Heart right ventricle (tissue), 16 donors: ENCODE results near the gene ERP44. TPM values are rescaled to one million over a fixed set of nuclear protein-coding genes. Genes with fewer than 3 reads are reported as not detected.

ENCODE experiments used
- ATAC-seq, 8 donors: fragments of 200-7000 bp; cut with Tn5 transposase; one replicate each; pipeline ENCODE4 v1.9.1; 2020; ENCODE audit warnings: mild to moderate bottlenecking in 8 of 8, moderate library complexity in 8 of 8, moderate number of reproducible peaks in 1 of 8
- DNase-seq, 2 donors: peaks; one replicate each; pipeline ENCODE4 v3.0.0-alpha.2; 2020
- H3K27ac ChIP-seq, 10 donors: fragments of 200-600 bp; sonication (generic) in 2 of 10; one replicate each; pipeline versions ENCODE4 v1.5.0 to v1.8.0; 2020 to 2022; ENCODE audit warnings: mild to moderate bottlenecking in 3 of 10
- H3K27me3 ChIP-seq, 7 donors: fragments of 200-600 bp; one replicate each; pipeline ENCODE4 v1.8.0; 2021 to 2022; ENCODE audit warnings: mild to moderate bottlenecking in 2 of 7
- H3K36me3 ChIP-seq, 9 donors: fragments of 200-600 bp; sonication (generic) in 1 of 9; one replicate each; pipeline versions ENCODE4 v1.5.0 to v1.8.0; 2020 to 2022; ENCODE audit warnings: mild to moderate bottlenecking in 2 of 9
- H3K4me1 ChIP-seq, 9 donors: fragments of 200-600 bp; sonication (generic) in 1 of 9; one replicate each; pipeline versions ENCODE4 v1.5.0 to v1.8.0; 2020 to 2022; ENCODE audit warnings: mild to moderate bottlenecking in 4 of 9
- H3K4me3 ChIP-seq, 10 donors: fragments of 200-600 bp; sonication (generic) in 2 of 10; one replicate each; pipeline versions ENCODE4 v1.5.0 to v1.8.0; 2020 to 2022; ENCODE audit warnings: mild to moderate bottlenecking in 7 of 10, moderate library complexity in 2 of 10
- H3K9me3 ChIP-seq, 11 donors: fragments of 200-600 bp in 10 of 11; sonication (generic) in 2 of 11; one replicate each; pipeline versions ENCODE4 v1.5.0 to v1.8.0; 2013 to 2022; ENCODE audit warnings: mild to moderate bottlenecking in 2 of 11, control low read depth in 1 of 11, moderate library complexity in 1 of 11
- WGBS, 2 donors: extraction: QIAGEN DNeasy Blood & Tissue Kit; methylation state at CpG; one replicate each; pipeline ENCODE4 v1.1.7; 2013; ENCODE audit warnings: inconsistent platforms in 1 of 2; 5-methylcytosine and 5-hydroxymethylcytosine counted together
- intact Hi-C, 10 donors: fragments of 100-400 bp; cut with DNase I; formaldehyde crosslinking; loops; one replicate each; pipeline versions ENCODE4 v1.11.1 to v1.14.2; 2022
- polyA plus RNA-seq, 2 donors: library from polyadenylated mRNA; stranded (reverse); fragments of 200-250 nt; gene quantifications; one replicate each; pipeline ENCODE4 v1.2.3, GENCODE V29; 2013
- total RNA-seq, 10 donors: library from RNA; stranded (reverse); fragmentation: NEBNext Ultra II Directional in 3 of 10; extraction: Animal tissue kit (Norgen Biotek cat#: 25700) in 3 of 10; gene quantifications; one replicate each; pipeline versions ENCODE4 v1.2.1 to v1.2.4, GENCODE V29; 2021 to 2023
- TF ChIP-seq, protein P1 (sequence below), 9 donors: fragments of 200-600 bp; sonication (generic) in 2 of 9; IDR thresholded peaks; one replicate each; pipeline versions ENCODE4 v1.5.0 to v1.8.0; 2021 to 2022; ENCODE audit warnings: antibody characterized with exemption in 9 of 9, mild to moderate bottlenecking in 5 of 9, moderate library complexity in 1 of 9
- donor health status: Arrhythmogenic right ventricular cardiomyopathy.
- donor health status: ischemic (EF 13 %, LVEDD 7.1; RV severe dilation, severe dysfunction).
- donor health status: healthy with polysubstance abuse.
- donor health status: DM: no; HTN: yes; CAD: no.
- donor health status: DM: no; HTN: no; CAD: no.
- donor health status: ischemic (EF 25% LVEDD 6.9; RV normal size, moderate dysfunction).
- donor health status: ischemic (EF 25% LVEDD 5.7; RV mildly dilated, moderate dysfunction).
- donor health status: healthy.
- donor health status: DM: yes; HTN: yes; CAD: no.
- donor health status: Ischemic cardiomyopathy.
- donor health status: ischemic (EF 35%, LVEDD 5.7; RV mildly dilated, moderate dysfunction).
- donor health status: nonischemic (EF 11% LVEDD 7.7; RV severe dilation, severe dysfunction).
- donor health status: DM: yes; HTN: yes; CAD: no.
- donor health status: PGD.
- donor health status: ischemic (EF 29% LVEDD 5.4; RV normal size, mild dysfunction).
- donor health status: nonischemic (EF 23%, LVEDD 6.1; RV moderate dilation, normal function).

ERP44 gene
- total and polyA plus RNA-seq, 12 donors = 11.9 to 19.8 (median 15.2) TPM

GRCh38 chr9:100020121-100020795, 78.5 kb downstream of the ERP44 start:
- Histone ChIP-seq H3K9me3 (peaks cover 0 to 11% (median 0%) of the 10 kb centered on the region in 11 donors), H3K27ac (no peak overlapping the region), H3K4me3 (no peak overlapping the region), H3K4me1 (no peaks in the 10 kb centered on the region), H3K36me3 (peaks cover 0 to 75% (median 6%) of the 10 kb centered on the region in 9 donors), H3K27me3 (no peaks in the 10 kb centered on the region)
- DNase-seq (no peak), ATAC-seq (no peak)
- 92 to 94% methylated on average over 5 of the region's 5 CpGs for WGBS, 2 donors
- TF ChIP-seq, protein P1, sequence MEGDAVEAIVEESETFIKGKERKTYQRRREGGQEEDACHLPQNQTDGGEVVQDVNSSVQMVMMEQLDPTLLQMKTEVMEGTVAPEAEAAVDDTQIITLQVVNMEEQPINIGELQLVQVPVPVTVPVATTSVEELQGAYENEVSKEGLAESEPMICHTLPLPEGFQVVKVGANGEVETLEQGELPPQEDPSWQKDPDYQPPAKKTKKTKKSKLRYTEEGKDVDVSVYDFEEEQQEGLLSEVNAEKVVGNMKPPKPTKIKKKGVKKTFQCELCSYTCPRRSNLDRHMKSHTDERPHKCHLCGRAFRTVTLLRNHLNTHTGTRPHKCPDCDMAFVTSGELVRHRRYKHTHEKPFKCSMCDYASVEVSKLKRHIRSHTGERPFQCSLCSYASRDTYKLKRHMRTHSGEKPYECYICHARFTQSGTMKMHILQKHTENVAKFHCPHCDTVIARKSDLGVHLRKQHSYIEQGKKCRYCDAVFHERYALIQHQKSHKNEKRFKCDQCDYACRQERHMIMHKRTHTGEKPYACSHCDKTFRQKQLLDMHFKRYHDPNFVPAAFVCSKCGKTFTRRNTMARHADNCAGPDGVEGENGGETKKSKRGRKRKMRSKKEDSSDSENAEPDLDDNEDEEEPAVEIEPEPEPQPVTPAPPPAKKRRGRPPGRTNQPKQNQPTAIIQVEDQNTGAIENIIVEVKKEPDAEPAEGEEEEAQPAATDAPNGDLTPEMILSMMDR (IDR thresholded peaks at IDR 0.05) = no peak
- intact Hi-C loops = loop anchor here in 7 of 10 donors (10.0 kb wide), 3 partner anchors 305 to 835 kb away; no protein-coding TSS in a partner anchor

GRCh38 chr9:100019541-100019940, 79.3 kb downstream of the ERP44 start:
- Histone ChIP-seq H3K27me3 (no peaks in the 10 kb centered on the region), H3K4me3 (no peak overlapping the region), H3K9me3 (peaks cover 0 to 3% (median 0%) of the 10 kb centered on the region in 11 donors), H3K27ac (no peak overlapping the region), H3K36me3 (peaks cover 0 to 75% (median 5%) of the 10 kb centered on the region in 9 donors), H3K4me1 (no peaks in the 10 kb centered on the region)
- ATAC-seq (no peak), DNase-seq (no peak)
- TF ChIP-seq, protein P1 (IDR thresholded peaks at IDR 0.05) = no peak
- intact Hi-C loops = loop anchor here in 3 of 10 donors (5.0 to 10.0 kb wide), 4 partner anchors 215 to 835 kb away; no protein-coding TSS in a partner anchor
- WGBS, 2 donors = 89 to 96% methylated on average over 1 of the region's 1 CpG

GRCh38 chr9:100014846-100015245, 84.0 kb downstream of the ERP44 start:
- intact Hi-C loops = loop anchor here in 4 of 10 donors (5.0 to 10.0 kb wide), 5 partner anchors 210 to 830 kb away; no protein-coding TSS in a partner anchor
- peaks cover 0 to 95% (median 6%) of the 10 kb centered on the region in 9 donors for H3K36me3 ChIP-seq
- DNase-seq (no peak), ATAC-seq (no peak)
- H3K27me3 ChIP-seq = no peaks in the 10 kb centered on the region
- TF ChIP-seq, protein P1 (IDR thresholded peaks at IDR 0.05) = no peak
- no peak overlapping the region for H3K27ac ChIP-seq
- no peak overlapping the region for H3K4me3 ChIP-seq
- peaks cover 0 to 14% (median 6%) of the 10 kb centered on the region in 11 donors for H3K9me3 ChIP-seq
- no peaks in the 10 kb centered on the region for H3K4me1 ChIP-seq

DNA sequence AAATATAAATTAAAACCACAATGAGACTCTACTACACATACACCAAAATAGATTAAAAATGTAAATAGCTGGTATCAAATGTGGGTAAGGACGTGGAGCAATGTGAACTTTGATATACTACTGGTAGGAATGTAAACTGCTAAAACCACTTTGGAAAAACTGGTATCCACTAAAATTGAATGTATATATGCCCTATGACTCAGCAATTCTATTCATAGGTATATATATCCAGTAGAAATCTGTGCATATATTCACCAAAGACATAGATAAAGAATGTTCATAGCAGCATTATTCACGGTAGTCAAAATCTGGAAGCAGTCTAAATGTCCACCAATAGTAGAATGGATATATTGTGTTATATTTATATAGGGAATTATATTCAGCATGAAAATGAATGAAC, 85.2 kb downstream of the ERP44 start:
- no peak for ATAC-seq
- intact Hi-C loops = loop anchor here in 3 of 10 donors (5.0 to 10.0 kb wide), 4 partner anchors 209 to 829 kb away; no protein-coding TSS in a partner anchor
- 92 to 93% methylated on average over 2 of the region's 2 CpGs for WGBS, 2 donors
- no peak for DNase-seq
- Histone ChIP-seq H3K4me3 (no peak overlapping the region), H3K4me1 (no peaks in the 10 kb centered on the region), H3K27me3 (no peaks in the 10 kb centered on the region), H3K36me3 (peaks cover 0 to 85% (median 6%) of the 10 kb centered on the region in 9 donors), H3K27ac (no peak overlapping the region), H3K9me3 (peaks cover 0 to 14% (median 6%) of the 10 kb centered on the region in 11 donors)
- TF ChIP-seq, protein P1 (IDR thresholded peaks at IDR 0.05) = no peak
